GM18499 (cell line): ENCODE data around the gene EMID1.
A peak's percentile ranks its signal among the peaks of the same experiment; 100 is the strongest.

Experiments
- ATAC-seq: cut with Tn5 transposase; IDR thresholded peaks from one replicate; pipeline ENCODE4 v1.9.1; 2021; ENCODE audit warnings: moderate number of reproducible peaks; ENCODE audit not compliant: insufficient read depth, unreplicated experiment

The EMID1 gene

GRCh38 chr22:29205594-29206371 is at the start of gene EMID1:
TSS of gene EMID1 (plus strand) at chr22:29205896. CDS start at chr22:29206039, 143 bp downstream.
- ATAC-seq: no peak

GRCh38 chr22:29155966-29156365 is 49.7 kb upstream of the EMID1 start:
- ATAC-seq: no peak

- no peak for ATAC-seq
These were observed 49.2 kb upstream of the EMID1 start for GRCh38 chr22:29156507-29156906.

GRCh38 chr22:29157759-29158535 is 47.7 kb upstream of the EMID1 start:
- no peak for ATAC-seq

GRCh38 chr22:29158546-29158945 is 47.1 kb upstream of the EMID1 start:
- ATAC-seq: no peak

GRCh38 chr22:29163808-29164207 is 41.9 kb upstream of the EMID1 start:
- no peak for ATAC-seq

- no peak for ATAC-seq
These were observed 40.2 kb upstream of the EMID1 start for GRCh38 chr22:29165321-29166060.

- ATAC-seq: no peak
These were observed 39.5 kb upstream of the EMID1 start for GRCh38 chr22:29166180-29166579.

- ATAC-seq: peak; percentile 86
These were observed 38.4 kb upstream of the EMID1 start for GRCh38 chr22:29167032-29167911.

- ATAC-seq: no peak
These were observed 34.0 kb upstream of the EMID1 start for GRCh38 chr22:29171721-29172120.

GRCh38 chr22:29172216-29172615 is 33.5 kb upstream of the EMID1 start:
- no peak for ATAC-seq

- no peak for ATAC-seq
These were observed 30.3 kb upstream of the EMID1 start for GRCh38 chr22:29175312-29175835.

- no peak for ATAC-seq
These were observed 21.5 kb upstream of the EMID1 start for GRCh38 chr22:29183971-29184848.

GRCh38 chr22:29184849-29185490 is 20.7 kb upstream of the EMID1 start:
- no peak for ATAC-seq

- ATAC-seq: no peak
These were observed 19.4 kb upstream of the EMID1 start for GRCh38 chr22:29186302-29186701.

GRCh38 chr22:29187831-29188230 is 17.9 kb upstream of the EMID1 start:
- ATAC-seq: no peak

- ATAC-seq: no peak
These were observed 15.6 kb upstream of the EMID1 start for GRCh38 chr22:29190051-29190450.

- ATAC-seq: no peak
These were observed 14.8 kb upstream of the EMID1 start for GRCh38 chr22:29190918-29191317.
